PC-9 (cell line): Measurements from ENCODE around the gene CPO.

Experiments used
- CTCF ChIP-seq: fragments of 200-600 bp; sonication (generic); conservative IDR thresholded peaks from 2 replicates; pipeline ENCODE4 v1.6.1; 2017; ENCODE audit warnings: mixed run types, antibody characterized with exemption, mild to moderate bottlenecking, moderate library complexity
- EZH2 ChIP-seq: fragments of 200-600 bp; sonication (generic); IDR thresholded peaks from 2 replicates; pipeline ENCODE4 v1.8.0; 2017; ENCODE audit warnings: antibody characterized with exemption, low read depth

- TF ChIP-seq CTCF: no peak
- TF ChIP-seq EZH2: no peak
These were observed 40.6 kb downstream of the CPO start for GRCh38 chr2:206979922-206980321.
